ENCODE results near the gene GFPT1.

The GFPT1 gene

GRCh38 chr2:69305712-69306392 is 81.2 kb downstream of the GFPT1 start:
- TF ChIP-seq CTCF (IDR thresholded peaks at IDR 0.05; ENCODE audit: low read length, missing control alignments): no peak
- DNase-seq (ENCODE audit: low read depth): no peak
- peak overlapping the region; percentile 60 for H3K4me3 ChIP-seq (replicated peaks; ENCODE audit: low read depth, low read length)

GRCh38 chr2:69305166-69305565 is 81.9 kb downstream of the GFPT1 start:
- DNase-seq (ENCODE audit: low read depth): no peak
- no peak overlapping the region for H3K4me3 ChIP-seq (replicated peaks; ENCODE audit: low read depth, low read length)
- TF ChIP-seq CTCF (IDR thresholded peaks at IDR 0.05; ENCODE audit: low read length, missing control alignments): no peak

GRCh38 chr2:69304656-69305055 is 82.4 kb downstream of the GFPT1 start:
- H3K4me3 ChIP-seq (replicated peaks; ENCODE audit: low read depth, low read length): no peak overlapping the region
- no peak for TF ChIP-seq CTCF (IDR thresholded peaks at IDR 0.05; ENCODE audit: low read length, missing control alignments)
- DNase-seq (ENCODE audit: low read depth): no peak

GRCh38 chr2:69300650-69301049 is 86.4 kb downstream of the GFPT1 start:
- DNase-seq (ENCODE audit: low read depth): peak; percentile 44
- no peak for TF ChIP-seq CTCF (IDR thresholded peaks at IDR 0.05; ENCODE audit: low read length, missing control alignments)
- no peak overlapping the region for H3K4me3 ChIP-seq (replicated peaks; ENCODE audit: low read depth, low read length)

- TF ChIP-seq CTCF (IDR thresholded peaks at IDR 0.05; ENCODE audit: low read length, missing control alignments): no peak
- H3K4me3 ChIP-seq (replicated peaks; ENCODE audit: low read depth, low read length): no peak overlapping the region
- peak; percentile 65 for DNase-seq (ENCODE audit: low read depth)
Measured at GRCh38 chr2:69299772-69300516, 87.1 kb downstream of the GFPT1 start.

- H3K4me3 ChIP-seq (replicated peaks; ENCODE audit: low read depth, low read length): no peak overlapping the region
- TF ChIP-seq CTCF (IDR thresholded peaks at IDR 0.05; ENCODE audit: low read length, missing control alignments): no peak
- DNase-seq (ENCODE audit: low read depth): peak; percentile 67
Measured at GRCh38 chr2:69298862-69299261, 88.2 kb downstream of the GFPT1 start.

All from fibroblast of pulmonary artery (primary cell).